ENCODE results near the gene NCAM1.

NCAM1 gene

GRCh38 chr11:112971827-112972226, 10.6 kb downstream of the NCAM1 start:
- no peak overlapping the region for H3K27ac ChIP-seq (ENCODE audit: low read length)
- no peaks in the 10 kb centered on the region; the same call in 1 of the 2 replicates for H3K27me3 ChIP-seq (ENCODE audit: insufficient read depth, low read length)
- H3K9ac ChIP-seq (ENCODE audit: low read depth, low read length), result no peak overlapping the region
- peaks cover 7% of the 10 kb centered on the region; the same call in 1 of the 2 replicates for H3K4me1 ChIP-seq (ENCODE audit: insufficient read depth, low read length)
- H3K36me3 ChIP-seq (ENCODE audit: insufficient read depth, low read depth, low read length), result no peaks in the 10 kb centered on the region
- H3K9me3 ChIP-seq (ENCODE audit: insufficient read depth, low read depth, low read length), result no peaks in the 10 kb centered on the region
- no peak overlapping the region for H3K4me3 ChIP-seq (ENCODE audit: low read length)

GRCh38 chr11:112972399-112973145, 11.4 kb downstream of the NCAM1 start:
- Histone ChIP-seq H3K4me3 (ENCODE audit: low read length) (no peak overlapping the region), H3K36me3 (ENCODE audit: insufficient read depth, low read depth, low read length) (no peaks in the 10 kb centered on the region), H3K9ac (ENCODE audit: low read depth, low read length) (no peak overlapping the region), H3K4me1 (ENCODE audit: insufficient read depth, low read length) (peaks cover 11% of the 10 kb centered on the region; the same call in 1 of the 2 replicates), H3K27ac (ENCODE audit: low read length) (no peak overlapping the region), H3K9me3 (ENCODE audit: insufficient read depth, low read depth, low read length) (no peaks in the 10 kb centered on the region), H3K27me3 (ENCODE audit: insufficient read depth, low read length) (no peaks in the 10 kb centered on the region; the same call in 1 of the 2 replicates)

- Histone ChIP-seq H3K27me3 (ENCODE audit: insufficient read depth, low read length) (no peaks in the 10 kb centered on the region), H3K9ac (ENCODE audit: low read depth, low read length) (no peak overlapping the region), H3K27ac (ENCODE audit: low read length) (no peak overlapping the region), H3K4me1 (ENCODE audit: insufficient read depth, low read length) (peaks cover 10% of the 10 kb centered on the region; the same call in 1 of the 2 replicates), H3K36me3 (ENCODE audit: insufficient read depth, low read depth, low read length) (no peaks in the 10 kb centered on the region), H3K4me3 (ENCODE audit: low read length) (no peak overlapping the region), H3K9me3 (ENCODE audit: insufficient read depth, low read depth, low read length) (no peaks in the 10 kb centered on the region)
Measured at GRCh38 chr11:112975051-112975450, 13.8 kb downstream of the NCAM1 start.

- Histone ChIP-seq H3K4me3 (ENCODE audit: low read length) (no peak overlapping the region), H3K9ac (ENCODE audit: low read depth, low read length) (no peak overlapping the region), H3K9me3 (ENCODE audit: insufficient read depth, low read depth, low read length) (no peaks in the 10 kb centered on the region), H3K36me3 (ENCODE audit: insufficient read depth, low read depth, low read length) (no peaks in the 10 kb centered on the region), H3K27ac (ENCODE audit: low read length) (no peak overlapping the region), H3K27me3 (ENCODE audit: insufficient read depth, low read length) (no peaks in the 10 kb centered on the region), H3K4me1 (ENCODE audit: insufficient read depth, low read length) (peaks cover 10% of the 10 kb centered on the region; the same call in 1 of the 2 replicates)
Measured at GRCh38 chr11:112975493-112975892, 14.3 kb downstream of the NCAM1 start.

GRCh38 chr11:112977755-112978154, 16.5 kb downstream of the NCAM1 start:
- Histone ChIP-seq H3K27ac (ENCODE audit: low read length) (peak overlapping the region; percentile 18), H3K9me3 (ENCODE audit: insufficient read depth, low read depth, low read length) (no peaks in the 10 kb centered on the region), H3K4me1 (ENCODE audit: insufficient read depth, low read length) (peaks cover 10% of the 10 kb centered on the region; the same call in 1 of the 2 replicates), H3K27me3 (ENCODE audit: insufficient read depth, low read length) (no peaks in the 10 kb centered on the region), H3K9ac (ENCODE audit: low read depth, low read length) (no peak overlapping the region), H3K4me3 (ENCODE audit: low read length) (no peak overlapping the region), H3K36me3 (ENCODE audit: insufficient read depth, low read depth, low read length) (no peaks in the 10 kb centered on the region)

GRCh38 chr11:112983887-112984286, 22.7 kb downstream of the NCAM1 start:
- no peak overlapping the region for H3K27ac ChIP-seq (ENCODE audit: low read length)
- H3K4me1 ChIP-seq (ENCODE audit: insufficient read depth, low read length), result peaks cover 3% of the 10 kb centered on the region; the same call in 1 of the 2 replicates
- H3K9me3 ChIP-seq (ENCODE audit: insufficient read depth, low read depth, low read length), result peaks cover 9% of the 10 kb centered on the region; the same call in 1 of the 2 replicates

GRCh38 chr11:112989198-112989597, 28.0 kb downstream of the NCAM1 start:
- H3K9ac ChIP-seq (ENCODE audit: low read depth, low read length), result no peak overlapping the region
- peaks cover 13% of the 10 kb centered on the region for H3K9me3 ChIP-seq (ENCODE audit: insufficient read depth, low read depth, low read length)
- H3K27ac ChIP-seq (ENCODE audit: low read length), result no peak overlapping the region
- no peak overlapping the region for H3K4me3 ChIP-seq (ENCODE audit: low read length)
- H3K27me3 ChIP-seq (ENCODE audit: insufficient read depth, low read length), result no peaks in the 10 kb centered on the region
- H3K36me3 ChIP-seq (ENCODE audit: insufficient read depth, low read depth, low read length), result no peaks in the 10 kb centered on the region
- no peaks in the 10 kb centered on the region for H3K4me1 ChIP-seq (ENCODE audit: insufficient read depth, low read length)

More at GRCh38 chr11:112983887-112984286, 22.7 kb downstream of the NCAM1 start:
- H3K9ac ChIP-seq (ENCODE audit: low read depth, low read length), result no peak overlapping the region
- no peaks in the 10 kb centered on the region for H3K27me3 ChIP-seq (ENCODE audit: insufficient read depth, low read length)
- no peaks in the 10 kb centered on the region for H3K36me3 ChIP-seq (ENCODE audit: insufficient read depth, low read depth, low read length)
- H3K4me3 ChIP-seq (ENCODE audit: low read length), result no peak overlapping the region

GRCh38 chr11:112993808-112994207, 32.6 kb downstream of the NCAM1 start:
- H3K27ac ChIP-seq (ENCODE audit: low read length), result no peak overlapping the region
- no peak overlapping the region for H3K4me3 ChIP-seq (ENCODE audit: low read length)
- H3K9me3 ChIP-seq (ENCODE audit: insufficient read depth, low read depth, low read length), result peaks cover 4% of the 10 kb centered on the region
- no peak overlapping the region for H3K9ac ChIP-seq (ENCODE audit: low read depth, low read length)
- no peaks in the 10 kb centered on the region for H3K27me3 ChIP-seq (ENCODE audit: insufficient read depth, low read length)
- H3K4me1 ChIP-seq (ENCODE audit: insufficient read depth, low read length), result no peaks in the 10 kb centered on the region; the same call in 1 of the 2 replicates
- H3K36me3 ChIP-seq (ENCODE audit: insufficient read depth, low read depth, low read length), result no peaks in the 10 kb centered on the region

- H3K9me3 ChIP-seq (ENCODE audit: insufficient read depth, low read depth, low read length), result no peaks in the 10 kb centered on the region
- no peaks in the 10 kb centered on the region for H3K36me3 ChIP-seq (ENCODE audit: insufficient read depth, low read depth, low read length)
- H3K9ac ChIP-seq (ENCODE audit: low read depth, low read length), result no peak overlapping the region
- H3K4me1 ChIP-seq (ENCODE audit: insufficient read depth, low read length), result peaks cover 3% of the 10 kb centered on the region; the same call in 1 of the 2 replicates
- no peaks in the 10 kb centered on the region for H3K27me3 ChIP-seq (ENCODE audit: insufficient read depth, low read length)
- H3K4me3 ChIP-seq (ENCODE audit: low read length), result no peak overlapping the region
- H3K27ac ChIP-seq (ENCODE audit: low read length), result no peak overlapping the region
Measured at GRCh38 chr11:112995423-112996090, 34.3 kb downstream of the NCAM1 start.

- H3K4me3 ChIP-seq (ENCODE audit: low read length), result no peak overlapping the region
- peaks cover 3% of the 10 kb centered on the region; the same call in 1 of the 2 replicates for H3K4me1 ChIP-seq (ENCODE audit: insufficient read depth, low read length)
- no peaks in the 10 kb centered on the region for H3K9me3 ChIP-seq (ENCODE audit: insufficient read depth, low read depth, low read length)
- H3K27me3 ChIP-seq (ENCODE audit: insufficient read depth, low read length), result no peaks in the 10 kb centered on the region
- H3K27ac ChIP-seq (ENCODE audit: low read length), result no peak overlapping the region
- H3K9ac ChIP-seq (ENCODE audit: low read depth, low read length), result no peak overlapping the region
- H3K36me3 ChIP-seq (ENCODE audit: insufficient read depth, low read depth, low read length), result no peaks in the 10 kb centered on the region
Measured at GRCh38 chr11:112996994-112997393, 35.8 kb downstream of the NCAM1 start.

GRCh38 chr11:112997857-112998466, 36.7 kb downstream of the NCAM1 start:
- no peak overlapping the region for H3K27ac ChIP-seq (ENCODE audit: low read length)
- H3K9me3 ChIP-seq (ENCODE audit: insufficient read depth, low read depth, low read length), result no peaks in the 10 kb centered on the region
- no peaks in the 10 kb centered on the region for H3K36me3 ChIP-seq (ENCODE audit: insufficient read depth, low read depth, low read length)
- H3K9ac ChIP-seq (ENCODE audit: low read depth, low read length), result no peak overlapping the region
- H3K4me3 ChIP-seq (ENCODE audit: low read length), result no peak overlapping the region
- H3K4me1 ChIP-seq (ENCODE audit: insufficient read depth, low read length), result peaks cover 3% of the 10 kb centered on the region; the same call in 1 of the 2 replicates
- no peaks in the 10 kb centered on the region for H3K27me3 ChIP-seq (ENCODE audit: insufficient read depth, low read length)
